MM.1S (cell line): ENCODE data around the gene TLK1.

Experiments used
- EZH2 ChIP-seq: fragments of 300-600 bp; sonication (generic); optimal IDR thresholded peaks from 2 replicates; pipeline ENCODE3; 2017; ENCODE audit warnings: low read depth, mild to moderate bottlenecking, antibody characterized with exemption, low read length, mixed read lengths
- EZH2phosphoT487 ChIP-seq: fragments of 300-600 bp; sonication (generic); IDR thresholded peaks from 2 replicates; pipeline ENCODE4 v1.6.1; 2018; ENCODE audit warnings: antibody characterized with exemption, low read length
- TF ChIP-seq, protein P1 (sequence below): fragments of 300-600 bp; sonication (generic); IDR thresholded peaks from 2 replicates; pipeline ENCODE4 v1.5.1; 2016; ENCODE audit warnings: antibody characterized with exemption, low read length, mixed read lengths

DNA sequence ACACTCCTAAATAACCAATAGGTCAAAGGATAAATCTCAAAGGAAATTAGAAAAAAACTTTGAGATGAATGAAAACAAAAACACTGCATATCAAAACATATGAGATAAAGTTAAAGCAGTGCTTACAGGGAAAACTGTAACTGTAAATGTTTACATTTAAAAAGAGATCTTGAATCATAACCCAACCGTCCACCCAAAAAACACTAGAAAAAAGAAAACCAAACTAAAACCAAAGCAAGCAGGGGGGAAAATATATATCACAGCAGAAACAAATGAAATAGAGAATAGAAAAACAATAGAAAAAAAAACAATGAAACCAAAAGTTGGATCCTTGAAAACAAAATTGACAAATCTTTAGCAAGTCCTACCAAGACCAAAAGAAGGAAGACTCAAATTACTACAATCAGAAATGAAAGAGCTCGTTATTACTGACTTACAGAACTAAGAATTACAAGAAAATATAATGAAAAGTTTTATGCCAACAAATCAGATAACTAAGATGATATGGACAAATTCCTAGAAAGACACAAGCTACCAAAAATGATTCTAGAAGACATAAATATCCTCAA, 65.6 kb downstream of the TLK1 start:
- TF ChIP-seq, protein P1, sequence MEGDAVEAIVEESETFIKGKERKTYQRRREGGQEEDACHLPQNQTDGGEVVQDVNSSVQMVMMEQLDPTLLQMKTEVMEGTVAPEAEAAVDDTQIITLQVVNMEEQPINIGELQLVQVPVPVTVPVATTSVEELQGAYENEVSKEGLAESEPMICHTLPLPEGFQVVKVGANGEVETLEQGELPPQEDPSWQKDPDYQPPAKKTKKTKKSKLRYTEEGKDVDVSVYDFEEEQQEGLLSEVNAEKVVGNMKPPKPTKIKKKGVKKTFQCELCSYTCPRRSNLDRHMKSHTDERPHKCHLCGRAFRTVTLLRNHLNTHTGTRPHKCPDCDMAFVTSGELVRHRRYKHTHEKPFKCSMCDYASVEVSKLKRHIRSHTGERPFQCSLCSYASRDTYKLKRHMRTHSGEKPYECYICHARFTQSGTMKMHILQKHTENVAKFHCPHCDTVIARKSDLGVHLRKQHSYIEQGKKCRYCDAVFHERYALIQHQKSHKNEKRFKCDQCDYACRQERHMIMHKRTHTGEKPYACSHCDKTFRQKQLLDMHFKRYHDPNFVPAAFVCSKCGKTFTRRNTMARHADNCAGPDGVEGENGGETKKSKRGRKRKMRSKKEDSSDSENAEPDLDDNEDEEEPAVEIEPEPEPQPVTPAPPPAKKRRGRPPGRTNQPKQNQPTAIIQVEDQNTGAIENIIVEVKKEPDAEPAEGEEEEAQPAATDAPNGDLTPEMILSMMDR: no peak
- TF ChIP-seq EZH2 (no peak), EZH2phosphoT487 (no peak)
